BE2C (cell line): ENCODE data around the gene C1QTNF1.

ENCODE experiments used
- DNase-seq: peaks from one replicate; pipeline ENCODE4 v3.0.0-alpha.2; 2020
- H3K27me3 ChIP-seq: fragments of 250-450 bp; sonication (Bioruptor Pico); 2 replicates; pipeline ENCODE4 v1.5.1; 2020; ENCODE audit warnings: mild to moderate bottlenecking
- H3K36me3 ChIP-seq: fragments of 250-450 bp; sonication (Bioruptor Pico); 2 replicates; pipeline ENCODE4 v1.5.1; 2020; ENCODE audit warnings: mild to moderate bottlenecking
- H3K4me1 ChIP-seq: fragments of 250-450 bp; sonication (Bioruptor Pico); 2 replicates; pipeline ENCODE4 v1.5.1; 2020
- H3K4me3 ChIP-seq: 2 replicates; pipeline ENCODE4 v1.5.1; 2011; ENCODE audit warnings: low read depth, low read length
- H3K9me3 ChIP-seq: fragments of 250-450 bp; sonication (Bioruptor Pico); 2 replicates; pipeline ENCODE4 v1.5.1; 2020
- CTCF ChIP-seq: IDR thresholded peaks from 2 replicates; pipeline ENCODE4 v1.5.1; 2012; ENCODE audit warnings: mild to moderate bottlenecking, low read depth, low read length

Gene C1QTNF1

DNA sequence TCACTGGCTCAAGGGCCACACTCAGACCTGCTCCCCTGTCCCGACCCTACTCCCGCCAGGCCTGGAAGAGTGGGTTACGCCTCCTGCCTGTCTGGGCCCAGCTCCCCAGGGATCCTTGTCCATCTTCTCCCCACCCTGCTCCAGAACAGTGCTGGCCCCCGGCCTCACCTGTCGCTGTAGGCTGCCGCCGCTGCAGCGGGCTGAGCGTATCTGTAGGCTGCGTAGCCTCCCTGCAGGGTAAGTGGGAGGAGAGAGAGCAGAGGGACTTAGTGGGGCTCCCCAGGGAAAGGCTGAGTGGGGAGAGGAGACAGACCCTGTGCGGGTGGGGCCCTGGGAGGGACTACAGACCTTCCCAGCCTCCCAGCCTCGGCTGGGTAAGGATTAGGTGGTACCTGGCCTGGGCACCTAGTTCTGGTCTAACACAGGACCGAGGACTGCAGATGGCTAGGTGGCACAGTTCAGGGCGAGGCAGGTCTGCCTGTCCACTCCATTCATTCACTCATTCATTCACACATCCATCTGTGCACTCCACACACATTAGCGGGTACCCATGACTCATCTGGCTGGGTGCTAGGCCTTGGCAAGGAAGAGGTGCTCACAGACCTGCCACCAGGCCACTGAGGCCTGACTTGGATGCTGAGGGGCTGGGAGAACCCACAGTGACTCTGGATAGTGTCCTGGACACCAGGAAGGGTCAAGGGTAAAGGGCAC lies 71.5 kb downstream of the C1QTNF1 start:
- DNase-seq = no peak
- no peak overlapping the region for H3K4me3 ChIP-seq
- TF ChIP-seq CTCF = no peak
- H3K9me3 ChIP-seq = no peaks in the 10 kb centered on the region
- peaks cover 34% of the 10 kb centered on the region for H3K27me3 ChIP-seq
- no peaks in the 10 kb centered on the region for H3K36me3 ChIP-seq
- no peaks in the 10 kb centered on the region for H3K4me1 ChIP-seq

GRCh38 chr17:79096477-79096876 lies 72.5 kb downstream of the C1QTNF1 start:
- no peak for DNase-seq
- H3K36me3 ChIP-seq = no peaks in the 10 kb centered on the region
- TF ChIP-seq CTCF = no peak
- no peaks in the 10 kb centered on the region for H3K4me1 ChIP-seq
- H3K27me3 ChIP-seq = peaks cover 41% of the 10 kb centered on the region
- H3K9me3 ChIP-seq = no peaks in the 10 kb centered on the region
- H3K4me3 ChIP-seq = no peak overlapping the region

GRCh38 chr17:79097226-79098055 lies 73.5 kb downstream of the C1QTNF1 start:
- Histone ChIP-seq H3K4me3 (no peak overlapping the region), H3K27me3 (peaks cover 49% of the 10 kb centered on the region)
- TF ChIP-seq CTCF = no peak

DNA sequence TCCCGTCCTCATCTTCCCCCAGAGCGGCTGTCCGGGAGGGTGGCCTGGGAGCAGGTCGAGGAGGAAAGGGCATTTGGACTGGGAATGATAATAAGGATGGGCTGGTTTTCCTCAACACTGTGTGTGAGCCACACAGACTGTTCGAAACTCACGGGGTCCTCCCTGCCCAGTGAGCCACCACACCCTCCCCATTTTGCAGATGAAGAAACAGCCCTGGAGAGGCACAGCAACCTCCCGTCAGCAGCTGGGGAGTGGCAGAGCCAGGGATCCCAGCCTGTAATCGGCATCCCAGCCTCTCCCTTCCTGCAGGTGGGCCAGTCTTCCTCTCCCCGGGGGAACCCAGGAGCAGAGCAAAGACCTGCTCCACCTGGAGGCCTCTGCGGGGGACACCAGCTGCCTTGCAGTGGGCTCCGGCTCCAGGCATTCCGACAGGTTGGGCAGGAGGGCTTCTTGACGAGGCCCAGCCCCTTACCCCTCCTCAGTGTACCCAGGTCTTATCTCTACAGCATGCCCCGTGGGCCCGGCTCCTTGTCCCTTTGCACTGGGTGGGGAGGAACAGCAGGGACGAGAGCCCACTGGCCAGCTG lies 74.4 kb downstream of the C1QTNF1 start:
- no peak for TF ChIP-seq CTCF
- Histone ChIP-seq H3K4me3 (no peak overlapping the region), H3K9me3 (no peaks in the 10 kb centered on the region), H3K4me1 (no peaks in the 10 kb centered on the region), H3K27me3 (peaks cover 51% of the 10 kb centered on the region), H3K36me3 (no peaks in the 10 kb centered on the region)
- DNase-seq = no peak

More at GRCh38 chr17:79097226-79098055, 73.5 kb downstream of the C1QTNF1 start:
- H3K9me3 ChIP-seq = no peaks in the 10 kb centered on the region
- H3K36me3 ChIP-seq = no peaks in the 10 kb centered on the region
- no peaks in the 10 kb centered on the region for H3K4me1 ChIP-seq
- no peak for DNase-seq
